HG02938 (cell line): ENCODE results near the gene PRMT3.
"Not testable (repeated sequence)": the region's sequence is repeated elsewhere in the genome, so short reads cannot be mapped to it uniquely, and the experiment has no call there.

Experiments used
- ATAC-seq: cut with Tn5 transposase; IDR thresholded peaks from one replicate; pipeline ENCODE4 v1.9.1; 2021; ENCODE audit warnings: mild to moderate bottlenecking, moderate library complexity; ENCODE audit not compliant: unreplicated experiment

PRMT3 gene

GRCh38 chr11:20497124-20497792, 109.7 kb downstream of the PRMT3 start:
- no peak for ATAC-seq

- ATAC-seq: peak; percentile 80
Observed at GRCh38 chr11:20501252-20501651, 113.7 kb downstream of the PRMT3 start.

GRCh38 chr11:20501971-20502370, 114.5 kb downstream of the PRMT3 start:
- ATAC-seq: no peak

- ATAC-seq: no peak
Observed at GRCh38 chr11:20511982-20512381, 124.5 kb downstream of the PRMT3 start.

GRCh38 chr11:20512869-20513268, 125.4 kb downstream of the PRMT3 start:
- no peak for ATAC-seq

- ATAC-seq: no peak
Observed at GRCh38 chr11:20518323-20518834, 130.9 kb downstream of the PRMT3 start.

- ATAC-seq: no peak
Observed at GRCh38 chr11:20522536-20522935, 135.0 kb downstream of the PRMT3 start.

- ATAC-seq: no peak
Observed at GRCh38 chr11:20529757-20530156, 142.2 kb downstream of the PRMT3 start.

GRCh38 chr11:20530942-20531703, 143.6 kb downstream of the PRMT3 start:
- ATAC-seq: no peak

- ATAC-seq: no peak
Observed at GRCh38 chr11:20535271-20535881, 147.9 kb downstream of the PRMT3 start.

GRCh38 chr11:20536365-20536764, 148.8 kb downstream of the PRMT3 start:
- ATAC-seq: no peak

- no peak for ATAC-seq
Observed at GRCh38 chr11:20536784-20537183, 149.3 kb downstream of the PRMT3 start.

GRCh38 chr11:20541503-20541902, 154.0 kb downstream of the PRMT3 start:
- ATAC-seq: no peak

- ATAC-seq: no peak
Observed at GRCh38 chr11:20544603-20545237, 157.2 kb downstream of the PRMT3 start.

GRCh38 chr11:20547411-20547810, 159.9 kb downstream of the PRMT3 start:
- ATAC-seq: no peak

GRCh38 chr11:20551096-20551495, 163.6 kb downstream of the PRMT3 start:
- no peak for ATAC-seq

GRCh38 chr11:20555783-20556182, 168.3 kb downstream of the PRMT3 start:
- no peak for ATAC-seq

GRCh38 chr11:20556396-20556795, 168.9 kb downstream of the PRMT3 start:
- ATAC-seq: not testable (repeated sequence)

- ATAC-seq: no peak
Observed at GRCh38 chr11:20558741-20559140, 171.2 kb downstream of the PRMT3 start.
